A673 (cell line): ENCODE data around the gene BCR. TPM values are rescaled to one million over a fixed set of nuclear protein-coding genes. Genes with fewer than 3 reads are reported as not detected.
A peak's percentile ranks its signal among the peaks of the same experiment; 100 is the strongest.

Source experiments
- BruUV-seq: library from RNA; stranded (reverse); fragments of 400-500 nt; replicated peaks from 2 replicates; lab custom pipeline; 2021; lab: Mats Ljungman, UMichigan
- CTCF ChIA-PET: fragments of 300-600 bp; sonication (Branson Sonifier 250); formaldehyde crosslinking; loops from one replicate; lab custom pipeline; 2022; ENCODE audit warnings: antibody characterized with exemption; lab: Charles Lee
- POLR2A ChIA-PET: fragments of 300-600 bp; sonication (Branson Sonifier 250); formaldehyde crosslinking; loops from one replicate; lab custom pipeline; 2022; ENCODE audit warnings: antibody characterized with exemption; ENCODE audit not compliant: low non-redundant PET; lab: Charles Lee
- DNase-seq: peaks from one replicate; pipeline ENCODE4 v3.0.0-alpha.2; 2015; ENCODE audit warnings: low spot score
- H3K27ac ChIP-seq: fragments of 200-600 bp; sonication (generic); 2 replicates; pipeline ENCODE4 v1.5.1; 2016; ENCODE audit warnings: mixed run types, low read depth, mild to moderate bottlenecking, mixed read lengths, antibody characterized with exemption, low read length; ENCODE audit not compliant: poor library complexity, severe bottlenecking
- H3K27me3 ChIP-seq: fragments of 200-600 bp; sonication (generic); replicated peaks from 2 replicates; pipeline ENCODE4 v1.6.1; 2017; ENCODE audit warnings: mixed run types, low read depth, mild to moderate bottlenecking, mixed read lengths, antibody characterized with exemption, low read length; ENCODE audit not compliant: insufficient read depth, poor library complexity
- H3K36me3 ChIP-seq: fragments of 200-600 bp; sonication (generic); 2 replicates; pipeline ENCODE4 v1.6.1; 2016; ENCODE audit warnings: mixed run types, mild to moderate bottlenecking, mixed read lengths, antibody characterized with exemption, low read length; ENCODE audit not compliant: insufficient read depth, poor library complexity, severe bottlenecking
- H3K4me1 ChIP-seq: fragments of 200-600 bp; sonication (generic); 2 replicates; pipeline ENCODE4 v1.6.1; 2017; ENCODE audit warnings: mixed run types, mild to moderate bottlenecking, mixed read lengths, antibody characterized with exemption, low read length; ENCODE audit not compliant: insufficient read depth, poor library complexity, severe bottlenecking
- H3K4me3 ChIP-seq: fragments of 200-600 bp; sonication (generic); 2 replicates; pipeline ENCODE4 v1.5.1; 2016; ENCODE audit warnings: low read depth, mixed run types, mild to moderate bottlenecking, mixed read lengths, low read length; ENCODE audit not compliant: poor library complexity, severe bottlenecking
- H3K9me3 ChIP-seq: fragments of 200-600 bp; sonication (generic); 2 replicates; pipeline ENCODE4 v1.6.1; 2016; ENCODE audit warnings: mixed run types, low read depth, mild to moderate bottlenecking, mixed read lengths, antibody characterized with exemption, low read length; ENCODE audit not compliant: poor library complexity, severe bottlenecking
- EZH2 ChIP-seq: fragments of 200-600 bp; sonication (generic); IDR thresholded peaks from 2 replicates; pipeline ENCODE4 v1.6.1; 2017; ENCODE audit warnings: borderline replicate concordance, low read depth, mild to moderate bottlenecking, mixed read lengths, antibody characterized with exemption, low read length; ENCODE audit not compliant: poor library complexity, severe bottlenecking
- intact Hi-C: fragments of 100-400 bp; cut with micrococcal nuclease; formaldehyde crosslinking; loops from one replicate; pipeline ENCODE4 v1.10.0; 2022; ENCODE audit not compliant: unreplicated experiment
- total RNA-seq: library from RNA; stranded (reverse); gene quantifications from 2 replicates; pipeline ENCODE4 v1.2.3, GENCODE V29; 2021
- TF ChIP-seq, protein P1 (sequence below): fragments of 300-800, 200-600 bp; sonication (generic); conservative IDR thresholded peaks from 2 replicates; pipeline ENCODE4 v1.5.1; 2017; ENCODE audit warnings: low read depth, mild to moderate bottlenecking, antibody characterized with exemption, low read length, moderate library complexity, mixed read lengths

Gene BCR
- total RNA-seq, 1 experiment from 2014 or later, result 63.1 TPM

DNA sequence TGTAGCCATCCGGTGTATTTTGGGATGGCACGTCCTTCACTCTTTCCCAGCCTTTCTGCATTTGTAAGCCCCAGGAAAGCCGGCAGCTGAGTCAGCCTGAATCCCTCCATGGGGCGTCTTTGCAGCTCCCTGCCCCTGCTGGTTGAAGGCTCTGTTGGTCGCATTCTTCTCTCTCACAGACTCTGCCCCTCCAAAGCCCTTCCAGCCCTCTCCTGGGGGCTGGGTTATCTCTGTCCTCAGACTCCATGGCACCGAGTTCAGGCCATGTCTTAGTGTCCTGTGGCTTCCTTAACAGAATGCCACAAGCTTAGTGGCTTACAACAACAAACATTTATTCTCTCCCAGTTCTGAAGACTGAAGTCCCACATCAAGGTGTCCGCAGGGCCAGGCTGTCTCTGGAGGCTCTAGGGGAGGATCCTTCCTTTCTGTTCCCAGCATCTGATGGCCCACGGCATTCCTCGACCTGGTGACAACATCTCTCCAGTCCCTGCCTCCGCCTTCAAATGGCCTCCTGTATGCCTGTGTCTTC lies 62.2 kb downstream of the BCR start:
- TF ChIP-seq, protein P1, sequence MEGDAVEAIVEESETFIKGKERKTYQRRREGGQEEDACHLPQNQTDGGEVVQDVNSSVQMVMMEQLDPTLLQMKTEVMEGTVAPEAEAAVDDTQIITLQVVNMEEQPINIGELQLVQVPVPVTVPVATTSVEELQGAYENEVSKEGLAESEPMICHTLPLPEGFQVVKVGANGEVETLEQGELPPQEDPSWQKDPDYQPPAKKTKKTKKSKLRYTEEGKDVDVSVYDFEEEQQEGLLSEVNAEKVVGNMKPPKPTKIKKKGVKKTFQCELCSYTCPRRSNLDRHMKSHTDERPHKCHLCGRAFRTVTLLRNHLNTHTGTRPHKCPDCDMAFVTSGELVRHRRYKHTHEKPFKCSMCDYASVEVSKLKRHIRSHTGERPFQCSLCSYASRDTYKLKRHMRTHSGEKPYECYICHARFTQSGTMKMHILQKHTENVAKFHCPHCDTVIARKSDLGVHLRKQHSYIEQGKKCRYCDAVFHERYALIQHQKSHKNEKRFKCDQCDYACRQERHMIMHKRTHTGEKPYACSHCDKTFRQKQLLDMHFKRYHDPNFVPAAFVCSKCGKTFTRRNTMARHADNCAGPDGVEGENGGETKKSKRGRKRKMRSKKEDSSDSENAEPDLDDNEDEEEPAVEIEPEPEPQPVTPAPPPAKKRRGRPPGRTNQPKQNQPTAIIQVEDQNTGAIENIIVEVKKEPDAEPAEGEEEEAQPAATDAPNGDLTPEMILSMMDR, result 0 out of 2 replicates have a peak, but pooled peaks have one; percentile 17
- TF ChIP-seq EZH2, result no peak
- H3K36me3 ChIP-seq, result no peaks in the 10 kb centered on the region
- peak; percentile 89 for DNase-seq
- H3K9me3 ChIP-seq, result no peaks in the 10 kb centered on the region
- H3K4me3 ChIP-seq, result peak overlapping the region; percentile 3
- H3K4me1 ChIP-seq, result peaks cover 28% of the 10 kb centered on the region
- BruUV-seq, result no TSS peak
- ChIA-PET POLR2A (no interaction called here), CTCF (interaction anchor here (0.5 to 1.8 kb wide), 4 partner anchors 20 to 64 kb away, joined by 3 to 9 read pairs (median 6); no protein-coding TSS in a partner anchor)
- H3K27ac ChIP-seq, result peak overlapping the region; percentile 85
- H3K27me3 ChIP-seq, result no peaks in the 10 kb centered on the region
- intact Hi-C loops, result no loop called here

DNA sequence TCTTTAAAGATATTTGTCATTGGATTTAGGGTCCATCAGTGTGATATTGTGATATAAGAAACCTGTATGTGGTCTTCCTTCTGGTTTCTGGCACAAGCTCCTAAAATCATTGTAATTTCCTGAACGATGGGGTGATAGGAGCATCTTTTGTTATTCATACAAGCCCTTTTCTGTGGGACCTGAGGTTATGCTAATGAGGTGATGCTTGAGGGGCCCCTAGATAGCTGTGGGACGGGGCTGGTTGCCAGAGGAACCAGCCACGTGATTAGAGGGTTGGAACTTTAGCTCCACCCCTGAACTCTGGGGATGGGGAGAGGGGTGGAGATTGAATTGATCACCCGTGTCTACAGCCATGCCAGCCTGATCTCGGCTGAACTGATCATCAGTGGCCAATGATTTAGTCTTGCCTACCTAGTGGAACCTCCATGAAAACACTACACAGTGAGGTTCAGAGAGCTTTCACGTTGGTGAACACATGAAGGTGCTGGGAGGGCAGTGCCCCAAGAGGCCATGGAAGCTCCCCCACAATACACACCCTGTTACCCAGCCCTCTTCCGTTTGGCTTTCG lies 62.8 kb downstream of the BCR start:
- no peaks in the 10 kb centered on the region for H3K27me3 ChIP-seq
- intact Hi-C loops, result no loop called here
- CTCF ChIA-PET, result interaction anchor here (0.5 to 1.8 kb wide), 3 partner anchors 20 to 63 kb away, joined by 3 to 9 read pairs (median 9); partner anchors contain the start of gene BCR
- H3K4me1 ChIP-seq, result peaks cover 27% of the 10 kb centered on the region
- H3K9me3 ChIP-seq, result no peaks in the 10 kb centered on the region
- H3K4me3 ChIP-seq, result peak overlapping the region; percentile 3
- peak overlapping the region; percentile 85 for H3K27ac ChIP-seq
- POLR2A ChIA-PET, result no interaction called here
- peak; percentile 93 for DNase-seq
- BruUV-seq, result no TSS peak
- TF ChIP-seq, protein P1, result no peak
- no peak for TF ChIP-seq EZH2
- no peaks in the 10 kb centered on the region for H3K36me3 ChIP-seq

DNA sequence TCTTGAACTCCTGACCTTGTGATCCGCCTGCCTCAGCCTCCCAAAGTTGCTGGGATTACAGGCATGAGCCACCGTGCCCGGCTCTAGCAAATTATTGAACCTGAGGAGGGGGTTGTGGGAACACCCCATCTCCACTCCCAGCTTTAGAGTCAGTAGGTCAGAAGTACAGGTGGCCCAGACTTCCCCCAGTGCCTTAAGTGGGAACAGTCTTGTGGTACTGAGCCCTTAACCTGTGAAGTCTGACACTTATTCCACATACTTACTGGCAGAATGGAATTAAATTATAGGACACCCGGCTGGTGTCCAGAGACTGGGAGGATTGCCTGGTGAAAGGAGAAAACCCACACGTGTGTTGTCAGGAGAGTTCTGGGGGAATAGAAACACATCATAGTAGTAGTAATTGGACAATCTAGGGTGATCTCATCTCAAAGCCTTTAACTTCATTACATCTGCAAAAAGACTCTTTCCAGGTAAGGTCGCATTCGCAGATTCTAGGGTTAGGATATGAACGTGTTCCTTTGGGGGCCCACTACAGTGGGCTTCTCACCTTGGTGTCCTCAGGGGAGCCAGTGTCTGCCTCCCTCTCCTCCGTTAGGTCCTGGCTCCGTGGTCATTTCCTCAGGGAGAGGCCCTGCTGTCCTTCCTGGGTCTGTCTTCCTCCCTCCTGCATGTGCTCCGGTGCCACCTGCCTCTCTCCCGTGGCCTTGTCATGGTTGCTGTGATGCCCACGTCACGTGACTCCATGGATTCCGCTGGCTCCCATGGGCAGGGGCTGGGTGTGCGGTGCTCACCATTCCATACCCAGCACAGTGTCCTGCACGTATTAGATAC lies 63.8 kb downstream of the BCR start:
- ChIA-PET CTCF (interaction anchor here (0.8 kb wide), 1 partner anchor 64 kb away, joined by 3 read pairs; the partner anchor contains the start of gene BCR), POLR2A (no interaction called here)
- Histone ChIP-seq H3K27me3 (no peaks in the 10 kb centered on the region), H3K27ac (peak overlapping the region; percentile 29), H3K4me1 (peaks cover 29% of the 10 kb centered on the region), H3K4me3 (no peak overlapping the region), H3K9me3 (no peaks in the 10 kb centered on the region), H3K36me3 (no peaks in the 10 kb centered on the region)
- TF ChIP-seq EZH2, result no peak
- TF ChIP-seq, protein P1, result no peak
- DNase-seq, result no peak
- intact Hi-C loops, result no loop called here
- BruUV-seq, result no TSS peak
